Vagina (tissue), 2 donors: ENCODE measurements around the gene GOLGA3. TPM values are rescaled to one million over a fixed set of nuclear protein-coding genes. Genes with fewer than 3 reads are reported as not detected.

Experiments
- DNase-seq, 2 donors: peaks; one replicate each; pipeline ENCODE4 v3.0.0-alpha.2; 2017; ENCODE audit errors: extremely low spot score in 2 of 2
- H3K27ac ChIP-seq: fragments of 200-600 bp; sonication (generic); one replicate; pipeline ENCODE4 v1.5.1; 2019
- H3K27me3 ChIP-seq: fragments of 200-600 bp; sonication (generic); one replicate; pipeline ENCODE4 v1.5.1; 2019
- H3K36me3 ChIP-seq, 2 donors: fragments of 200-600 bp; sonication (generic); one replicate each; pipeline ENCODE4 v1.5.1; 2017 to 2019
- H3K4me1 ChIP-seq: fragments of 200-600 bp; sonication (generic); one replicate; pipeline ENCODE4 v1.5.1; 2019
- H3K4me3 ChIP-seq, 2 donors: fragments of 200-600 bp; sonication (generic); 1 replicate in 1 of 2; 2 replicates in 1 of 2; pipeline ENCODE4 v1.5.1; 2016 to 2019
- H3K9me3 ChIP-seq: fragments of 200-600 bp; sonication (generic); one replicate; pipeline ENCODE4 v1.5.1; 2019
- POLR2A ChIP-seq, 2 donors: fragments of 450-650 bp; IDR thresholded peaks; one replicate each; pipeline ENCODE4 v1.6.1; 2017; ENCODE audit warnings: antibody characterized with exemption in 2 of 2, mild to moderate bottlenecking in 2 of 2, moderate library complexity in 2 of 2
- POLR2AphosphoS5 ChIP-seq, 2 donors: sonication (generic); formaldehyde crosslinking; IDR thresholded peaks; one replicate each; pipeline ENCODE4 v1.9.0; 2017; ENCODE audit warnings: antibody characterized with exemption in 2 of 2, mild to moderate bottlenecking in 2 of 2, low read depth in 1 of 2; ENCODE audit not compliant: insufficient read depth in 1 of 2
- intact Hi-C: fragments of 100-400 bp; cut with DNase I; formaldehyde crosslinking; loops from one replicate; pipeline ENCODE4 v1.15.1; 2023
- total RNA-seq: library from RNA; depleted of rRNA; stranded (reverse); fragments of >200 nt; gene quantifications from one replicate; pipeline ENCODE4 v1.2.3, GENCODE V29; 2016
- TF ChIP-seq, protein P1 (sequence below), 3 experiments: fragments of 450-650 bp in 2 of 3; fragments of 200-600 bp in 1 of 3; sonication (generic) in 1 of 3; IDR thresholded peaks; one replicate each; pipeline ENCODE4 v1.5.1; 2017 to 2019; ENCODE audit warnings: antibody characterized with exemption in 3 of 3, mild to moderate bottlenecking in 2 of 3, moderate library complexity in 2 of 3

GOLGA3 gene
- total RNA-seq, 1 donor from 2014 or later: 49.8 TPM

DNA sequence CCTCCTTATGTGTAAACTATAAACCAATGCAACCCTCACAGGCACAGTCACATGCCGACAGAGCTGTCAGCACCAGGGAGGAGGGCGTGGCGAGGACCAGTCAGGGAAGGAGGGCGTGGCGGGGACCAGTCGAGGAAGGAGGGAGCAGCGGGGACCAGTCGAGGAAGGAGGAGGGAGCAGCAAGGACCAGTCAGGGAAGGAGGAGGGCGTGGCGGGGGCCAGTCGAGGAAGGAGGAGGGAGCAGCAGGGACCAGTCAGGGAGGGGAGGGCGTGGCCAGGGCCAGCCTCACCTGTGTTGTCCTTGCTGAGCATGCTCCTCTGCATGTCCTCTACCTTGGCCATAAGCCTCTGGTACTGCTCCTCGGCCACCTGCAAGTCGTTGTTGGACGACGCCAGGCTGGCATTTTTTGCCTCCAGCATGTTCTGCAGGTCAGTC is 24.2 kb downstream of the GOLGA3 start:
- no peak for TF ChIP-seq POLR2AphosphoS5 (IDR thresholded peaks at IDR 0.05; ENCODE audit: insufficient read depth in 1 of 2, low read depth in 1 of 2)
- Histone ChIP-seq H3K9me3 (no peaks in the 10 kb centered on the region), H3K36me3 (peaks cover 0 to 84% of the 10 kb centered on the region in 2 donors), H3K27me3 (no peaks in the 10 kb centered on the region), H3K4me3 (no peak overlapping the region), H3K4me1 (no peaks in the 10 kb centered on the region), H3K27ac (no peak overlapping the region)
- intact Hi-C loops: no loop called here
- DNase-seq: no peak

DNA sequence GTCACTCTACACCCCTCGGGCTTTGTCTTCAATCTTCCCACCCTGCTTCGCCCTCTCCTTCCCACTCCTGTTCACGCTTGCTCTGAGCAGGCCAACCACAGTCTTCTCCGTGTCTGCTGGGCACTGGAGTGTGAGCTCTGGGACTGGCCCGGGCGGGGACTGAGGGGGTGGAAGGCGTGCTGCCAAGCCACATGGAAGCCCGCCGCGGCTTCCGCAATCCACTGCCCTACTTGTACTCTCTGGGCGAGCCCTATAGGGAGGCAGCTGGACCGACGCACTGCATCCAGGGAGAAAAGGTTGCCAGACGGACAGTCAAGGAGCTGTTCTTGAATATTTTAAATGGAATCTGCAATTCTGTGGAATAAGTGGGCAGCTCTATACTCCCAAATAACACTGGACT is 24.8 kb downstream of the GOLGA3 start:
- Histone ChIP-seq H3K36me3 (peaks cover 0 to 87% of the 10 kb centered on the region in 2 donors), H3K4me1 (no peaks in the 10 kb centered on the region), H3K27me3 (no peaks in the 10 kb centered on the region), H3K4me3 (no peak overlapping the region), H3K9me3 (no peaks in the 10 kb centered on the region), H3K27ac (no peak overlapping the region)
- TF ChIP-seq POLR2AphosphoS5 (IDR thresholded peaks at IDR 0.05; ENCODE audit: insufficient read depth in 1 of 2, low read depth in 1 of 2) (no peak), POLR2A (IDR thresholded peaks at IDR 0.05) (no peak)
- TF ChIP-seq, protein P1, sequence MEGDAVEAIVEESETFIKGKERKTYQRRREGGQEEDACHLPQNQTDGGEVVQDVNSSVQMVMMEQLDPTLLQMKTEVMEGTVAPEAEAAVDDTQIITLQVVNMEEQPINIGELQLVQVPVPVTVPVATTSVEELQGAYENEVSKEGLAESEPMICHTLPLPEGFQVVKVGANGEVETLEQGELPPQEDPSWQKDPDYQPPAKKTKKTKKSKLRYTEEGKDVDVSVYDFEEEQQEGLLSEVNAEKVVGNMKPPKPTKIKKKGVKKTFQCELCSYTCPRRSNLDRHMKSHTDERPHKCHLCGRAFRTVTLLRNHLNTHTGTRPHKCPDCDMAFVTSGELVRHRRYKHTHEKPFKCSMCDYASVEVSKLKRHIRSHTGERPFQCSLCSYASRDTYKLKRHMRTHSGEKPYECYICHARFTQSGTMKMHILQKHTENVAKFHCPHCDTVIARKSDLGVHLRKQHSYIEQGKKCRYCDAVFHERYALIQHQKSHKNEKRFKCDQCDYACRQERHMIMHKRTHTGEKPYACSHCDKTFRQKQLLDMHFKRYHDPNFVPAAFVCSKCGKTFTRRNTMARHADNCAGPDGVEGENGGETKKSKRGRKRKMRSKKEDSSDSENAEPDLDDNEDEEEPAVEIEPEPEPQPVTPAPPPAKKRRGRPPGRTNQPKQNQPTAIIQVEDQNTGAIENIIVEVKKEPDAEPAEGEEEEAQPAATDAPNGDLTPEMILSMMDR (IDR thresholded peaks at IDR 0.05): no peak
- intact Hi-C loops: no loop called here
- DNase-seq: no peak

GRCh38 chr12:132803125-132803524 is 25.5 kb downstream of the GOLGA3 start:
- Histone ChIP-seq H3K36me3 (peaks cover 0 to 87% of the 10 kb centered on the region in 2 donors), H3K4me1 (no peaks in the 10 kb centered on the region), H3K27ac (no peak overlapping the region), H3K4me3 (no peak overlapping the region), H3K9me3 (no peaks in the 10 kb centered on the region), H3K27me3 (no peaks in the 10 kb centered on the region)
- intact Hi-C loops: no loop called here
- TF ChIP-seq POLR2AphosphoS5 (IDR thresholded peaks at IDR 0.05; ENCODE audit: insufficient read depth in 1 of 2, low read depth in 1 of 2): no peak
- TF ChIP-seq, protein P1 (IDR thresholded peaks at IDR 0.05): no peak
- no peak for TF ChIP-seq POLR2A (IDR thresholded peaks at IDR 0.05)
- DNase-seq: no peak

- DNase-seq: no peak
- no peaks in the 10 kb centered on the region for H3K4me1 ChIP-seq
- no peak for TF ChIP-seq POLR2A (IDR thresholded peaks at IDR 0.05)
- TF ChIP-seq POLR2AphosphoS5 (IDR thresholded peaks at IDR 0.05; ENCODE audit: insufficient read depth in 1 of 2, low read depth in 1 of 2): no peak
- TF ChIP-seq, protein P1 (IDR thresholded peaks at IDR 0.05): no peak
- H3K27ac ChIP-seq: no peak overlapping the region
- H3K27me3 ChIP-seq: no peaks in the 10 kb centered on the region
- H3K9me3 ChIP-seq: no peaks in the 10 kb centered on the region
- no peak overlapping the region for H3K4me3 ChIP-seq
- H3K36me3 ChIP-seq: peaks cover 4 to 87% of the 10 kb centered on the region in 2 donors
- intact Hi-C loops: no loop called here
Observed at GRCh38 chr12:132801741-132802140, 26.9 kb downstream of the GOLGA3 start.

DNA sequence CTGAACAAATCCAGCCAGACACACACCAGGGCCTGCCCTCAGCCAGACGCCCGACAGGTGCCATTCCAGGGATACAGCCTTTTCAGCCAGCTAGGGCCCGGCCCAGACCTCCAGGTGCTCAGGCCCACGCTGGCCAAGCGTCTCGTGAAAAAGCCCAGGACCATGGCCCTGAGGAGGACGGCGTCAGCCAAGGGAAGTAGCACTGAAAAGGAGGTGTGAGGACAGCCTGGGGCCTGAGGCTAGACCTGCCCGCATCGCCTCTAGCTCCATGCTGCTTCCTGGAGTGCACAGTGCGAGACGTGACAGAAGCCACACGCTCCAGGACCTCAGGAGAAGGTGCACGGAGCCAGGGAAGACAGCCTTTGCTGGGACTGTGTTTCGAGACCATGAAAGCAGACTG is 29.8 kb downstream of the GOLGA3 start:
- Histone ChIP-seq H3K4me3 (no peak overlapping the region), H3K27me3 (no peaks in the 10 kb centered on the region), H3K36me3 (peaks cover 4 to 93% of the 10 kb centered on the region in 2 donors), H3K4me1 (no peaks in the 10 kb centered on the region), H3K9me3 (no peaks in the 10 kb centered on the region), H3K27ac (no peak overlapping the region)
- intact Hi-C loops: no loop called here
- no peak for DNase-seq
- TF ChIP-seq POLR2AphosphoS5 (IDR thresholded peaks at IDR 0.05; ENCODE audit: insufficient read depth in 1 of 2, low read depth in 1 of 2) (no peak), POLR2A (IDR thresholded peaks at IDR 0.05) (no peak)
- TF ChIP-seq, protein P1 (IDR thresholded peaks at IDR 0.05): no peak
